Neural progenitor cell (in vitro differentiated cells): ENCODE results near the gene NPSR1. TPM values are rescaled to one million over a fixed set of nuclear protein-coding genes. Genes with fewer than 3 reads are reported as not detected.
"Not testable (repeated sequence)": the region's sequence is repeated elsewhere in the genome, so short reads cannot be mapped to it uniquely, and the experiment has no call there.

Source experiments
- DNase-seq: peaks from one replicate; pipeline ENCODE4 v3.0.0-alpha.2; 2016; ENCODE audit warnings: low spot score
- H2AFZ ChIP-seq: fragments of 200-600 bp; sonication (generic); replicated peaks from 2 replicates; pipeline ENCODE4 v1.6.1; 2016; ENCODE audit warnings: antibody characterized with exemption
- H3F3A ChIP-seq: fragments of 200-600 bp; sonication (generic); 2 replicates; pipeline ENCODE4 v1.6.1; 2016; ENCODE audit warnings: antibody characterized with exemption, low read depth
- H3K27ac ChIP-seq: fragments of 200-600 bp; sonication (generic); 2 replicates; pipeline ENCODE4 v1.5.1; 2016; ENCODE audit warnings: mild to moderate bottlenecking
- H3K27me3 ChIP-seq: fragments of 200-600 bp; sonication (generic); 2 replicates; pipeline ENCODE4 v1.6.1; 2016; ENCODE audit warnings: mild to moderate bottlenecking, moderate library complexity
- H3K36me3 ChIP-seq: fragments of 200-600 bp; sonication (generic); 2 replicates; pipeline ENCODE4 v1.5.1; 2016
- H3K4me1 ChIP-seq: fragments of 200-600 bp; sonication (generic); 2 replicates; pipeline ENCODE4 v1.6.1; 2016; ENCODE audit warnings: mixed run types
- H3K4me2 ChIP-seq: fragments of 200-600 bp; sonication (generic); 2 replicates; pipeline ENCODE4 v1.6.1; 2016
- H3K4me3 ChIP-seq: fragments of 200-600 bp; sonication (generic); 2 replicates; pipeline ENCODE4 v1.5.1; 2016
- H3K79me2 ChIP-seq: fragments of 200-600 bp; sonication (generic); 2 replicates; pipeline ENCODE4 v1.6.1; 2016; ENCODE audit warnings: low read depth
- H3K9ac ChIP-seq: fragments of 200-600 bp; sonication (generic); 2 replicates; pipeline ENCODE4 v1.6.1; 2016
- H3K9me3 ChIP-seq: fragments of 200-600 bp; sonication (generic); 2 replicates; pipeline ENCODE4 v1.5.1; 2016; ENCODE audit warnings: low read depth
- H4K20me1 ChIP-seq: fragments of 200-600 bp; sonication (generic); 2 replicates; pipeline ENCODE4 v1.6.1; 2016; ENCODE audit warnings: low read depth
- H3K27ac Mint-ChIP-seq: 3 replicates; pipeline ENCODE4 v1.8.0; 2021; ENCODE audit warnings: mixed read lengths
- H3K27me3 Mint-ChIP-seq: 2 replicates; pipeline ENCODE4 v1.8.0; 2022; ENCODE audit warnings: low read depth, mild to moderate bottlenecking, inconsistent platforms, moderate library complexity, mixed read lengths; ENCODE audit not compliant: insufficient read depth
- H3K36me3 Mint-ChIP-seq: 3 replicates; pipeline ENCODE4 v1.8.0; 2021; ENCODE audit warnings: mixed read lengths
- H3K4me1 Mint-ChIP-seq: 3 replicates; pipeline ENCODE4 v1.8.0; 2021; ENCODE audit warnings: mixed read lengths
- H3K4me3 Mint-ChIP-seq: 3 replicates; pipeline ENCODE4 v1.8.0; 2021; ENCODE audit warnings: mild to moderate bottlenecking, moderate library complexity, mixed read lengths
- H3K9me3 Mint-ChIP-seq: 3 replicates; pipeline ENCODE4 v1.8.0; 2020; ENCODE audit warnings: mixed read lengths
- CTCF ChIP-seq: fragments of 200-600 bp; sonication (generic); IDR thresholded peaks from 2 replicates; pipeline ENCODE4 v1.5.1; 2017; ENCODE audit warnings: antibody characterized with exemption, mild to moderate bottlenecking
- EZH2 ChIP-seq: fragments of 200-600 bp; sonication (generic); IDR thresholded peaks from 2 replicates; pipeline ENCODE4 v1.6.1; 2017; ENCODE audit warnings: antibody characterized with exemption, mild to moderate bottlenecking, moderate library complexity
- EZH2phosphoT487 ChIP-seq: fragments of 200-600 bp; sonication (generic); IDR thresholded peaks from 2 replicates; pipeline ENCODE4 v1.6.1; 2017; ENCODE audit warnings: antibody characterized with exemption
- total RNA-seq: library from RNA; depleted of rRNA; stranded (reverse); fragments of >200 nt; gene quantifications from 2 replicates; pipeline ENCODE4 v1.2.3, GENCODE V29; 2015; ENCODE audit warnings: low replicate concordance

The NPSR1 gene
- total RNA-seq, 1 donor from 2014 or later = not detected

GRCh38 chr7:34622182-34622581, 35.8 kb upstream of the NPSR1 start:
- TF ChIP-seq EZH2 = no peak
- TF ChIP-seq EZH2phosphoT487 = no peak
- TF ChIP-seq CTCF = no peak
- Mint-ChIP-seq H3K36me3 (no peaks in the 10 kb centered on the region), H3K4me3 (no peak overlapping the region), H3K9me3 (no peaks in the 10 kb centered on the region), H3K27me3 (no peaks in the 10 kb centered on the region), H3K4me1 (peaks cover 22% of the 10 kb centered on the region), H3K27ac (peak overlapping the region; percentile 81)
- no peaks in the 10 kb centered on the region for H3K4me1 ChIP-seq
- no peaks in the 10 kb centered on the region for H3K27me3 ChIP-seq
- H3K9me3 ChIP-seq = no peaks in the 10 kb centered on the region
- no peak overlapping the region for H3K9ac ChIP-seq
- no peak overlapping the region for H2AFZ ChIP-seq
- DNase-seq = peak; percentile 28
- H3K4me2 ChIP-seq = no peak overlapping the region
- H3K27ac ChIP-seq = no peak overlapping the region
- H3K4me3 ChIP-seq = no peak overlapping the region
- H4K20me1 ChIP-seq = no peaks in the 10 kb centered on the region
- H3K79me2 ChIP-seq = no peaks in the 10 kb centered on the region
- no peaks in the 10 kb centered on the region for H3K36me3 ChIP-seq
- H3F3A ChIP-seq = no peaks in the 10 kb centered on the region

- H3K36me3 Mint-ChIP-seq = no peaks in the 10 kb centered on the region
- H3K27ac Mint-ChIP-seq = peak overlapping the region; percentile 58
- TF ChIP-seq CTCF (no peak), EZH2phosphoT487 (no peak), EZH2 (no peak)
- Histone ChIP-seq H2AFZ (no peak overlapping the region), H3K27ac (no peak overlapping the region), H3K27me3 (no peaks in the 10 kb centered on the region), H3K4me1 (no peaks in the 10 kb centered on the region), H3F3A (no peaks in the 10 kb centered on the region), H3K4me2 (no peak overlapping the region), H3K36me3 (no peaks in the 10 kb centered on the region), H3K79me2 (no peaks in the 10 kb centered on the region), H3K9me3 (no peaks in the 10 kb centered on the region), H3K4me3 (no peak overlapping the region), H4K20me1 (no peaks in the 10 kb centered on the region), H3K9ac (no peak overlapping the region)
- no peak for DNase-seq
- H3K4me1 Mint-ChIP-seq = peaks cover 22% of the 10 kb centered on the region
- H3K9me3 Mint-ChIP-seq = no peaks in the 10 kb centered on the region
- H3K27me3 Mint-ChIP-seq = no peaks in the 10 kb centered on the region
- H3K4me3 Mint-ChIP-seq = no peak overlapping the region
Measured at GRCh38 chr7:34622771-34623250, 35.2 kb upstream of the NPSR1 start.

GRCh38 chr7:34628618-34629017, 29.4 kb upstream of the NPSR1 start:
- not testable (repeated sequence) for H3K27ac ChIP-seq, H3K27me3 Mint-ChIP-seq, H3K4me1 ChIP-seq, H4K20me1 ChIP-seq, H3K4me3 ChIP-seq, H3K27ac Mint-ChIP-seq, H3F3A ChIP-seq, H3K79me2 ChIP-seq, H3K36me3 Mint-ChIP-seq, DNase-seq, H3K36me3 ChIP-seq, H3K9ac ChIP-seq, H2AFZ ChIP-seq, H3K27me3 ChIP-seq, H3K4me1 Mint-ChIP-seq, H3K9me3 ChIP-seq, H3K4me2 ChIP-seq, H3K4me3 Mint-ChIP-seq, H3K9me3 Mint-ChIP-seq

GRCh38 chr7:34652809-34653208, 5.2 kb upstream of the NPSR1 start:
- Histone ChIP-seq H3F3A (no peaks in the 10 kb centered on the region), H3K9ac (no peak overlapping the region), H2AFZ (no peak overlapping the region), H3K79me2 (no peaks in the 10 kb centered on the region), H4K20me1 (no peaks in the 10 kb centered on the region), H3K4me3 (no peak overlapping the region), H3K4me1 (no peaks in the 10 kb centered on the region), H3K4me2 (no peak overlapping the region), H3K9me3 (no peaks in the 10 kb centered on the region), H3K27me3 (no peaks in the 10 kb centered on the region), H3K36me3 (peaks cover 6% of the 10 kb centered on the region), H3K27ac (no peak overlapping the region)
- peaks cover 11% of the 10 kb centered on the region for H3K9me3 Mint-ChIP-seq
- no peaks in the 10 kb centered on the region for H3K36me3 Mint-ChIP-seq
- TF ChIP-seq EZH2 = no peak
- no peak for TF ChIP-seq CTCF
- TF ChIP-seq EZH2phosphoT487 = no peak
- H3K27ac Mint-ChIP-seq = no peak overlapping the region
- no peak overlapping the region for H3K4me3 Mint-ChIP-seq
- DNase-seq = no peak
- peaks cover 2% of the 10 kb centered on the region for H3K27me3 Mint-ChIP-seq
- H3K4me1 Mint-ChIP-seq = peaks cover 6% of the 10 kb centered on the region
